IPS-20b (cell line): ENCODE results near the gene MEI1.
"Not testable (repeated sequence)": the region's sequence is repeated elsewhere in the genome, so short reads cannot be mapped to it uniquely, and the experiment has no call there.

Experiments used
- H3K27ac ChIP-seq: one replicate; pipeline ENCODE4 v1.5.1; 2013; ENCODE audit warnings: low read length
- H3K27me3 ChIP-seq: 2 replicates; pipeline ENCODE4 v1.6.1; 2013; ENCODE audit warnings: mild to moderate bottlenecking, low read length, inconsistent platforms; ENCODE audit not compliant: insufficient read depth
- H3K36me3 ChIP-seq: 2 replicates; pipeline ENCODE4 v1.6.1; 2013; ENCODE audit warnings: low read depth, mild to moderate bottlenecking, inconsistent platforms, low read length, moderate library complexity; ENCODE audit not compliant: insufficient read depth
- H3K4me1 ChIP-seq: 2 replicates; pipeline ENCODE4 v1.6.1; 2013; ENCODE audit warnings: mild to moderate bottlenecking, control low read depth, inconsistent platforms, low read length, moderate library complexity; ENCODE audit not compliant: insufficient read depth
- H3K4me3 ChIP-seq: 2 replicates; pipeline ENCODE4 v1.5.1; 2013; ENCODE audit warnings: mild to moderate bottlenecking, low read length, inconsistent platforms
- H3K9ac ChIP-seq: 2 replicates; pipeline ENCODE4 v1.6.1; 2013; ENCODE audit warnings: low read depth, mild to moderate bottlenecking, inconsistent platforms, low read length, moderate library complexity
- H3K9me3 ChIP-seq: 2 replicates; pipeline ENCODE4 v1.6.1; 2013; ENCODE audit warnings: mild to moderate bottlenecking, low read depth, low read length, inconsistent platforms; ENCODE audit not compliant: insufficient read depth

The MEI1 gene

DNA sequence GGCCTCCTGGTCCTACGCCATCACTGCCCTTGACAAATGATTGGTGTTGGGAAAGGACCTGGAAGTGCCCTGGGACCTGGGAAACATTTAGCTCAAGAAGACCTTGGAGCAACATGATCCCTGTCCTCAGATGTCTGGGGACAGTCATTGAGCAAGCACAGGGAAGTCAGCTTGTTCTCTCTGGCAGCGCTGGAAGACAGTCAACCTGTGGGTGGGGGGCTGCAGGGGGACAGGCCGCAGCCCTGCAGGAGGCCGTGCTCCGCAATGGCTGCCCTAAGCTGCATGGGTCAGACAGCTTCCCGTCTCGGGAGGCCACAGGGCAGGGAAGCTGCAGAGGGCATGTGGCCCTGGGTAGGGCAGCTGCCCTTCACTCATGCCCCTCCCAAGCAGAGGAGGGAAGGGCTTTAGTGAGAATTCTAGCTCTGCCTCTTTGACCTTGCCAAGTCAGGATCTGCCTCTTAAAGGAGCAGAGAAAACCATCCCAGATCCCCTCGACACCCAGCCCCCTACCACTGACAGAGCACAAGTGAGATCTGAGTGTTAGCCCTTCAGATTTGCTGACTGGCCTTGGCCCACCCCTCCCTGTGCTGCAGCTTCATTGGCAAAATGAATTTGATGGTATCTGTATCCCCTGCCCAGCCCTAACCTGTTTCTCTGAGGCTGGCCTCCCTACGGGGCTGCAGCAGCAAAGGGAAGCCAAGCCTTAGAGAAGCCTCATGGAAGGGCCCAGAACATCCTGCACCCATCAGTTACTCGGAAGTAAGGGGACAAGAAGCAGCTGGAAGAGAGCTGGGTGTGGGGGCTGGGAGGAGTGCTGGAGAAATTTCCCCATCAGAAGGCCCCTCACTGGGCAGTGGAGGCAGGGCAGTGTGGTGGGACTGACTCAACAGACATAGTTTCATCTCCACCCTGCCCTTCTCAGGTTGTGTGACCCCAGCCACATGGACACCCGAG lies 127.4 kb downstream of the MEI1 start:
- H3K9ac ChIP-seq, result no peak overlapping the region
- no peaks in the 10 kb centered on the region for H3K27me3 ChIP-seq
- peaks cover 5% of the 10 kb centered on the region; the same call in 1 of the 2 replicates for H3K36me3 ChIP-seq
- H3K9me3 ChIP-seq, result no peaks in the 10 kb centered on the region
- H3K4me1 ChIP-seq, result peaks cover 12% of the 10 kb centered on the region
- no peak overlapping the region for H3K4me3 ChIP-seq
- H3K27ac ChIP-seq, result no peak overlapping the region

DNA sequence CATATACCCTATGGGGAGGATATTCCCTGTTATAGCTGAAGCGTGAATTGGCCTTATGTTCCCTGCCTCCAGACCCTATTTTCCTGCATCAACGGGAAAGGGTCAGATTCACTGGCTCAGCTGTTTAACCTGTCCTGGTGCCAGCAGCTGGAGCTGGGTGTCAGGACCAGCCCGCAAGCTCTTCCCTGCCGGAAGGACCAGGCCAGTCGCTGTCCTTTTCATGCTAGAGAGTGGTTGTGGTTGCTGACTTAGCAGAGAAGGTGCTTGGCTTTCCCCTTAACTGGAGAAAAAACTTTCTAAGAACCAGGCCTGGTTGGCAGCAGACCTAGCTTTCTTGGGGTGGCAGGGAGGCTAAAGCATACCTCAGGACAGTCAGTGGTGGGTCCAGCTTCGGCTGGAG lies 128.4 kb downstream of the MEI1 start:
- no peak overlapping the region for H3K27ac ChIP-seq
- peaks cover 12% of the 10 kb centered on the region for H3K4me1 ChIP-seq
- no peaks in the 10 kb centered on the region for H3K27me3 ChIP-seq
- no peak overlapping the region for H3K9ac ChIP-seq
- H3K9me3 ChIP-seq, result no peaks in the 10 kb centered on the region
- H3K36me3 ChIP-seq, result peaks cover 5% of the 10 kb centered on the region; the same call in 1 of the 2 replicates
- no peak overlapping the region for H3K4me3 ChIP-seq

- Histone ChIP-seq H3K9me3 (no peaks in the 10 kb centered on the region), H3K27me3 (no peaks in the 10 kb centered on the region), H3K36me3 (peaks cover 5% of the 10 kb centered on the region; the same call in 1 of the 2 replicates), H3K4me3 (no peak overlapping the region), H3K27ac (no peak overlapping the region), H3K4me1 (peaks cover 12% of the 10 kb centered on the region), H3K9ac (no peak overlapping the region)
Measured at GRCh38 chr22:41828516-41828915, 129.2 kb downstream of the MEI1 start.

- Histone ChIP-seq H3K27ac (no peak overlapping the region), H3K4me1 (peaks cover 12% of the 10 kb centered on the region; the same call in 1 of the 2 replicates), H3K4me3 (no peak overlapping the region)
Measured at GRCh38 chr22:41830174-41830573, 130.9 kb downstream of the MEI1 start.

GRCh38 chr22:41831383-41831782 lies 132.1 kb downstream of the MEI1 start:
- peak overlapping the region; percentile 84; the same call in 1 of the 2 replicates for H3K9ac ChIP-seq
- peaks cover 11% of the 10 kb centered on the region; the same call in 1 of the 2 replicates for H3K4me1 ChIP-seq
- H3K36me3 ChIP-seq, result peaks cover 9% of the 10 kb centered on the region
- no peaks in the 10 kb centered on the region for H3K9me3 ChIP-seq
- peak overlapping the region; percentile 84 for H3K27ac ChIP-seq
- H3K27me3 ChIP-seq, result no peaks in the 10 kb centered on the region
- peak overlapping the region; percentile 63; the same call in 1 of the 2 replicates for H3K4me3 ChIP-seq

More at GRCh38 chr22:41830174-41830573, 130.9 kb downstream of the MEI1 start:
- no peaks in the 10 kb centered on the region for H3K27me3 ChIP-seq
- no peak overlapping the region for H3K9ac ChIP-seq
- no peaks in the 10 kb centered on the region for H3K9me3 ChIP-seq
- peaks cover 5% of the 10 kb centered on the region; the same call in 1 of the 2 replicates for H3K36me3 ChIP-seq

- H3K9ac ChIP-seq, result peak overlapping the region; percentile 84; the same call in 1 of the 2 replicates
- peak overlapping the region; percentile 84 for H3K27ac ChIP-seq
- H3K9me3 ChIP-seq, result no peaks in the 10 kb centered on the region
- peaks cover 7% of the 10 kb centered on the region; the same call in 1 of the 2 replicates for H3K4me1 ChIP-seq
- no peaks in the 10 kb centered on the region for H3K27me3 ChIP-seq
- H3K4me3 ChIP-seq, result peak overlapping the region; percentile 63
- peaks cover 15% of the 10 kb centered on the region for H3K36me3 ChIP-seq
Measured at GRCh38 chr22:41831828-41832552, 132.7 kb downstream of the MEI1 start.

- Histone ChIP-seq H3K9me3 (no peaks in the 10 kb centered on the region), H3K27me3 (no peaks in the 10 kb centered on the region), H3K4me3 (peak within 1 kb of the TSS; percentile 97), H3K9ac (peak within 1 kb of the TSS; percentile 86), H3K27ac (peak within 1 kb of the TSS; percentile 84), H3K4me1 (peaks cover 7% of the 10 kb centered on the region; the same call in 1 of the 2 replicates), H3K36me3 (peaks cover 17% of the 10 kb centered on the region)
Measured at GRCh38 chr22:41832553-41833368, 133.5 kb downstream of the MEI1 start, which contains the start of gene SREBF2. SREBF2 (plus strand) TSS chr22:41833105; CDS start chr22:41833271, 166 bp downstream.

DNA sequence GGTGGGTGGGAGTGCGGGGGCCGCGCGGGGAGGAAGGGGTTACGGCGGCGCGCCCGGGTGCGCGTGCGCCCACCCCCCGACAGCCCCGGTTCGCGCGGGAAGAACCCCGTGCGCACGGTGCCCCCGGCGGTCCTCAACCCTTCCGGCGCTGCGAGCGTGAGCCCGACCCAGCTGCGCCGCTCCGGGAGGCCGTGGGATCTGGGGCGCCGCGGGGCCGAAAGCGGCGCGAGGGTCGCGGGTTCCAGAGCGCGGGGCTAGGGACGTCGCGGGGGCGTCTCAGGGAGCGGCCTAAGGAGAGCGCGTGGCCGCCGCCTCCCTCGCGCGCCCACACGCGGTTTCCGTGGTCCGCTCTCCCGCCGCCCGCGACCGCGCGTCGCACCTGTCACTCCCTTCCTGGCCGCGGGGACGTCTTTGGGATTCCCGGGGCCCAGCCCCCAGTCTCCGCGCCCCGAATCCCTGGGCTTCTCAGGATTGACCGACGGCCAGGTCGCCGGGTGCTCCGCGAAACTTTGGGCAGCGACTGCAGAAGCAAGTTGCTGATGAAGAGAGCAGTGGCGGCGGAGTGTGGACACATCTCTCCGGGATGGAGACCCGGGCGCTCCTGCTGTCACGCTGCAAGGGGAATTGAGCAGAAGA lies 134.2 kb downstream of the MEI1 start:
- Histone ChIP-seq H3K9ac (peak overlapping the region; percentile 86), H3K36me3 (peaks cover 24% of the 10 kb centered on the region), H3K4me1 (peaks cover 7% of the 10 kb centered on the region; the same call in 1 of the 2 replicates), H3K9me3 (no peaks in the 10 kb centered on the region), H3K27me3 (no peaks in the 10 kb centered on the region), H3K4me3 (peak overlapping the region; percentile 97), H3K27ac (peak overlapping the region; percentile 60)

DNA sequence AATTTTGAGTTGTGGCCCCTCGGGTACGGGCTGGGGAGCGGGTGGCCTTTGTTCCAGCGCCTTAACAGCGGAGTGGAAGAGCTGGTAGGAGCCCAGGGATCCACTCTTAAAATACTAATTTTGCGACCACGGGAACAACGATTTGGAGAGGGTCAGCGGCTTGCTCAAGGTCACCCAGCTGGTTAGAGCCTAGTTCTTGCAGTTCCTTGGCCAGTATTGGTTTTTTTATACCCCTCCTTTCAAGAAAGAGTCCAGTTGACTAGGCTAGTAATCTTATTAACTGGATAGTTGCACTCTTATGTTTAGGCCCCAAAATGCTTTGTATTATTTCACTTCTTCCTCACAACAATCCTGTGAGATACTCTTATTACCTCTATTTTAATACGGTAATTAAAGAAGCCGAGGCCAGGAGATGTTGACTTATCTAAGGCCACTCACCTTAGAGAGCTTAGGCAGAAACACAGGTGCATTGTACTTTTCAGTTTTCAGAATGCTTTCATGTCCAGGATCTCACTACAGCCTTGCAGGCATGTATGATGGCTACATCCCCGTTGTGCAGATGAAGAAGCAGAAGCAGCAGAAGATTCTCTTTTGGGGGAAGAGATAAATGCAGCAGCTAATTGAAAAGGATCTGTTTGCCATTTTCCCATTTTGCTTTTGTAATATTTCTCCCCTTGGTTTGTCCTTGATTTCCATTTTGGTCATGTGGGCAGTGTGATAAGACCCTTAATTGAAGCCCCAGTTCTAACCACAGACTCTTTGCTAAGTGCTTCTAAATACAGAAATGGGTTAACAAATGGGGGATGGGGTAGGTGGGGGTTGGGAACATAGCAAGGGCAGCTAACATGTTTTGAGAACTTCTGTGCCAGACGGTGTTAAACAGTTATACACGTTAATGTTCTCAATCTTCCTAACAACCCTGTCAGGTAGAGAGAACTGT lies 135.0 kb downstream of the MEI1 start:
- H3K27ac ChIP-seq, result peak overlapping the region; percentile 60
- H3K4me3 ChIP-seq, result peak overlapping the region; percentile 97
- peaks cover 7% of the 10 kb centered on the region; the same call in 1 of the 2 replicates for H3K4me1 ChIP-seq
- peak overlapping the region; percentile 86 for H3K9ac ChIP-seq
- H3K36me3 ChIP-seq, result peaks cover 31% of the 10 kb centered on the region
- no peaks in the 10 kb centered on the region for H3K27me3 ChIP-seq
- no peaks in the 10 kb centered on the region for H3K9me3 ChIP-seq

- not testable (repeated sequence) for H3K9ac ChIP-seq, H3K27me3 ChIP-seq, H3K27ac ChIP-seq, H3K4me3 ChIP-seq, H3K9me3 ChIP-seq, H3K4me1 ChIP-seq
- H3K36me3 ChIP-seq, result peaks cover 39% of the 10 kb centered on the region
Measured at GRCh38 chr22:41835462-41835861, 136.2 kb downstream of the MEI1 start.
